ENCODE data around the gene CIPC.

CIPC gene

DNA sequence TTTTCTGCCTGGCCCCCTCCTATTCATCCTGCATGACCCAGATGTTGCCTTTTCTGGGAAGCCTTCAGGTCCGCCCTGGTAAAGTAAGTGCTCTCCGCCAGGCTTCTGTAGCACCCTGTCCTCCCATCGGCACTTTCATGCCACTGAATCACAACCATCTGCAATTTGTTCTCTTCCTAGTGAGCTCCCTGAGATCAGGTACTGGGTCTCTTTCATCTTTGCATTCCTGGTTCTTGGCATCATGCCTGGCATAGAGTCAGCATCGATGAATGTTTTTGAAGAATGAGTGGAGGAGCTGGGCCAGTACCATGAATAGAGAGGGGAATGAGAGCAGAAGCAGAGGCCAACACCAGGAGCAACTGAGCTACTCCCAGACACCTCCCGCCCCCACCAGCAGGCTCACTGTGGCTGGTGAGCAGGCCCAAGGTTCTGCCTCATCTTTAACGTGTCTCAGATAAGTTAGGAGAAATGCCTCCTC, 30.4 kb downstream of the CIPC start:
- DNase-seq = peak; percentile 8

DNA sequence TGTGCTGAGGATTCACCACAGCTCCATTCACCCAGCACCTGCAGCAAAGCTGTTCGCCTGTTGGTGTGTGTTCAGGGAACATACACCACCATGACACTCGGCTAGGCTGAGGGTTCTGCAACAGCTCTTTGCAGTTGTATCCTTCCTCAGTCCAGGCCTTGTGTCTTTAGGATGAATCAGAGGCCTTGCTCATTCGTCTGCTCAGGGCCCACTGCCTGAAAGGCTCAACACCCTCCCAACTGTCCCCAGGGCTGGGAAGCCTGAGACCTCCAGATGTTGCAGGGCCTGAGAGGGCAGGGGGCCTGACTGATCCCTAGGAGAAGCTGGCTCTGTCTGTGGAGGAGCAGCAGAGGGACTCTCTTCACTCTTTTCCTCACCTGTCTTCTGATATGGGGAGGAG, 32.3 kb downstream of the CIPC start:
- no peak for DNase-seq

DNA sequence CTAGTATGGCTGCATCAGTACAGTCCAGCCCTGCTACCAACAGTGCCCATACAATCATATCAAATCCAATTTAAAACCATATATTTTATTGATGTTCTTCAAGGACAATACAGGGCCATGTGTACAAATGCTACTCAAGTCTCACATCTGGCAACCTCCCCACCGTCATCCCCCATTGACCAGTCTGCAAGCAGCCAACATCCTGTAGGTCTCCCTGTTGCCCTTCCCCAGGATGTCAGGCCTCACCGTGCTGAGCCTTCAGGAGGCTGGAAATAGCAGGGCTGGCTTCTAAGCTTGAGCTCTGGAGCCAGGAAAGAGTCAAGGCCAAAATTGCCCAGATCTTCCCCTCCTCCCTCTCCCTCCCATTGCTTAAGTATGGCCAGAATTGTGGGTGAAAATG, 33.1 kb downstream of the CIPC start:
- DNase-seq = no peak

DNA sequence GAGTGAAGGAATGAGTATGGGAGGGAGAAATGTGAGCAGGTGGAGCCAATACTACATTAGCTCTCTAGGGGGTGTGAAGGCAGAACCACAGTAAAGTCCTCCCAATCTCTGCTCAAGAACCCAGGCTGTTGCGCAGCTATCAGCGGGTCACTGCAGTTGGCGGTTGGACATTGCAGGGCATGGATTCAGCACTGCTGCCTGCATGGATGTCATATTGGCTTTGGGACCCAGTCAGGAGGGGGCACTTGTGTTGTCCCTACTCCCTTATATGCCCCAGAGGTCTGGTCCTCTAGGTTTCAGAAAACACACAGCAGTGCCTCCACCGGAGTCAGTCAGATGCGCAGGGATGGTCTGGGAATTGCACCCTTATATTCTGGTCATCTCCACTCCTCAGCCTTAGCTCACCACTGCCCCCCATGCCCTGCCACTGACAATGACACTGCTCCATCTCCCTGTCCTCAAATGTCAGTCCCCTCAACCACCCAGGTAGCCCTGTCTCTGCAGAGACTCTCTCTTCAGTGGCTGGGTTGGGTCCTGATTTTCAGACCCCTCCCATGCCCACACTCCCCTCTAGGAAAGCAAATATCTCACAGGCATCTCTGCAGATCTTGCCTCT, 33.9 kb downstream of the CIPC start:
- DNase-seq = no peak

GRCh38 chr14:77133720-77134338, 35.8 kb downstream of the CIPC start:
- peak; percentile 66 for DNase-seq

DNA sequence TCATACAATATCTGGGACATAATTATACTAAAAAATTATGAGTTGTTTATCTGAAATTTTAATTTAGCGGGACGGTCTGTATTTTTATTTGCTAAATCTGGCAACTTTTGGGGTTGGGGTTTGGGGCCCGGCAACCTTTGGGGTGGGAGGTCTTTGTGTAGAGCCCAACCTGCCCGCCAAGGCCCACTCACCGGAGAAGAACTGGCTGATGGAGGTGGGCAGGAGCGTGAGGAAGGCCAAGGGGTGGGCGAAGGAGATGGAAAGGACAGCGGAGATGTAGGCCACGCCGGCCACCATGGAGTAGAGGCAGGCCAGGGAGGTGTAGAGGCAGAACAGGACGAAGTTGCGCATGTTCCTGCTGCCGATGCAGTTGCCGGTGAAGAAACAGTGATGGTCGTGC, 41.0 kb downstream of the CIPC start:
- DNase-seq = no peak

- peak; percentile 17 for DNase-seq
These were observed 41.7 kb downstream of the CIPC start for GRCh38 chr14:77139540-77140358.

- no peak for DNase-seq
These were observed 42.5 kb downstream of the CIPC start for GRCh38 chr14:77140359-77141213.

- DNase-seq = peak; percentile 13
These were observed 43.4 kb downstream of the CIPC start, which contains the start of gene ZDHHC22 for GRCh38 chr14:77141214-77142004. ZDHHC22 (minus strand) TSS chr14:77141791; CDS start chr14:77139738, 2,053 bp downstream.

DNA sequence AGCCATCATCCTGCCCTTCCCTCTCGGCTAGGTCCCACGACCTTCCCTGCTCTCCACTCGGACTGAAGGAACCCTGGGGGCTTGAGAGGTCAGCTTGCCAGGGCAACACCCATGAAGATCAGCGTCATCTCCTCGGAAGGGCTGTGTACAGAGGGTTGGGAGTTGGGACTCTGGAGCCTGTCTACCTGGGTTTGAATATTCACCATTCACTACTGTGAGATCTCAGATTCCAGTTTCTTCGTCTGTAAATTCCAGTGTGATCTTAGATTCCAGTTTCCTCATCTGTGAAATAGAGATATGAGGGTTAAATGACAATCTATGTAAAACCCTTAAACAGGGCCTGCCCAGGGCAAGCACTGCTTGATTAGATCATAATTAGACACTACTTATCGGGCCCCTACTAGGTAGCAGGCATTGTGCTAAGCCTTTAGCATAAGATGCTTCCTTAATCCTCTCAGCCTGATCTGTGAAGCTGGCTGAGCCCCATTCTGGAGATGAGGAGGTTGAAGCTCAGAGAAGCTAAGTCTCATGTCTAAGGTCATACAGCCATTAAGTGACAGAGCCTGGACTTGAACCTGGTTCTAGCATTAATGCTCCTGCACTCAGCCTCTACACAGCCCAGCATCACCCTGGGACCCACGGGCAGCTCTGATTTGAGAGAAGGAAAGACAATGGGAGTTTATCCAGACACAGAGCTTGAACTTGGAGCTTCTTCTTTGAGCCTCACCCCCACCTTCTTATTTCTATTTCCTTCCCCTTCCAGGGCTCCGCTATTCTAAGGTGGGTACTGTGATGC, 44.1 kb downstream of the CIPC start:
- DNase-seq = no peak

GRCh38 chr14:77143071-77143470, 45.0 kb downstream of the CIPC start:
- no peak for DNase-seq

GRCh38 chr14:77144412-77145115, 46.5 kb downstream of the CIPC start:
- no peak for DNase-seq

DNA sequence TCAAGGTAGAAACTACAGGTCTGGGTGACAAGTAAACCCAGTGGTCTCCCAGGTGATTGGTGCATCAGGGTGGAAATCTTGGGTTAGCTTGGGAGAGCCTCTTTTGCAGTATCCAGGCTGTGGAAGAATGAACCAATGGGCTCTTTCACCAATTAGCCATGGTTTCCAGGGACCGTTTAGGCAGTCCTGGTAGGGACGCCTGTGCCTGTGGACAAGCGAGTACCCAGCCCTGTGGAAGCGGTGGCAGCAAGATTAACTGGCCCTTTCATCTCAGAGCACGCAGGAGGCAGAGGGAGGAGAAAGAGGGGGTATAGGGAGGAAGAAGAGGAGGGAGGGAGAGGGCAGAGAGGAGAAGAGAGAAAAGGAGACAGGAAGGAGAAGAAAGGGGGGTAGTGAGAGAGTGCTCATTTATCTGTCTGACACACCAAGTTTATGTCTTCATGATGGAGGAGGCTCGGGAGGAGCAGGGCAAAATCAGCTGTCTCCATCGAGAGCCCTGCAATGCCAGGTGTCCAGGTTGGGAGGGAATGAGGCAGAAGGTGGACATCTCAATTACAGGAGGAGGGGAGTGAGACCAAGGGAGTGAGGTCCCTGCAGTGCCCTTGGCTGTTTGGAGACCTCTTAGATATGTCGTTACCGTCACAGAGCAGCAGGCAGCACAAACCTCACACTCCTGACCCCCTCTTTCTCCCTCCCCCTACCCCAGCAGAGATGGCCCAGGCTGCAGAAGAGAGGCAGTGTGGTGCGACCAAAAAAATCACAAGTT, 48.1 kb downstream of the CIPC start:
- DNase-seq = no peak

- DNase-seq = no peak
These were observed 50.6 kb downstream of the CIPC start for GRCh38 chr14:77148510-77149231.

GRCh38 chr14:77151245-77151644, 53.2 kb downstream of the CIPC start:
- DNase-seq = no peak

DNA sequence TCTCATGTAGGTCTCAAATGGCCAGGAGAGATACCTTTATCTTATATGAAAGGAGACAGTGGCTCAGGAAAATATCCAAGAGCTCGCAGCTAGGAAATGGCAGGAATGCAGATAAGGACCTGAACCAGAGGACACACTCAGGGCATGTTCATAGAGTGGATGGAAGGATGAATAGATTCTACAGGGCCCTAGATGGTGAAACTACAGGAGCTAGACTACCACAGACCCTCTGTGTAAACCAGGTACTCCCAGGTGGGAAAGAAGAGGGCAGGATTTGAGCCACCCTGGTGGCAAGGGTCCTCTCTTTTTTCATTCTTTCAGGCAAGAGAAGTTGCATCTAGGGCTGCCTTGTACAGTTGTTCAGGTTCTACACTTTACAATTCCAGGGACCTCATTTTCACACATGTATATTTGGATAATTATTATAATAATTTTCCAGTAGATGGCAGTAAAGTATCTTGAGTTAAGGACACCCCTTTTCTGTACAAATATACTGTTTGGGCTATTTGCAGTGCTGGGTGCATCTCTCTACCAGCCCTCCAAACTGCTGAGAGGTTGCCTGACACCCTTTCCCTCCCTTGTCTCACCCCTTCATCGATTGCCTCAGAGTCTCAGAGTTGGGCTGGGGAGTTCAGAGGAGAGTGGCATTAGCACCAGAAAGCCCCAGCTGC, 54.0 kb downstream of the CIPC start:
- peak; percentile 13 for DNase-seq

GRCh38 chr14:77153802-77154201, 55.7 kb downstream of the CIPC start:
- no peak for DNase-seq

GRCh38 chr14:77154421-77154820, 56.4 kb downstream of the CIPC start:
- no peak for DNase-seq
